Glomerular visceral epithelial cell (primary cell): ENCODE measurements around the gene ARMC2.

Source experiments
- DNase-seq: peaks from one replicate; pipeline ENCODE4 v3.0.0-alpha.2; 2016; ENCODE audit errors: extremely low spot score

Gene ARMC2

GRCh38 chr6:109015176-109015575, 167.0 kb downstream of the ARMC2 start:
- DNase-seq, result no peak

GRCh38 chr6:109019911-109020310, 171.7 kb downstream of the ARMC2 start:
- DNase-seq, result no peak

- DNase-seq, result no peak
Measured at GRCh38 chr6:109021870-109022269, 173.6 kb downstream of the ARMC2 start.

GRCh38 chr6:109023356-109023925, 175.2 kb downstream of the ARMC2 start:
- DNase-seq, result no peak
